H9 (cell line): ENCODE data around the gene EPHA3. TPM values are rescaled to one million over a fixed set of nuclear protein-coding genes. Genes with fewer than 3 reads are reported as not detected.

ENCODE experiments used
- DNase-seq: peaks from one replicate; pipeline ENCODE4 v3.0.0-alpha.2; 2017
- H2AFZ ChIP-seq: one replicate; pipeline ENCODE4 v1.6.1; 2013; ENCODE audit warnings: mild to moderate bottlenecking, low read length, control low read depth, moderate library complexity
- H2AK5ac ChIP-seq: 2 replicates; pipeline ENCODE4 v1.6.1; 2013; ENCODE audit warnings: low read length, control low read depth, mixed read lengths; ENCODE audit not compliant: insufficient read length
- H2BK120ac ChIP-seq: one replicate; pipeline ENCODE4 v1.6.1; 2013; ENCODE audit warnings: low read depth, mild to moderate bottlenecking, low read length, control low read depth, inconsistent platforms; ENCODE audit not compliant: poor library complexity, severe bottlenecking
- H2BK12ac ChIP-seq: 2 replicates; pipeline ENCODE4 v1.6.1; 2013; ENCODE audit warnings: low read length, control low read depth, mixed read lengths, low read depth; ENCODE audit not compliant: insufficient read length
- H2BK15ac ChIP-seq: 2 replicates; pipeline ENCODE4 v1.6.1; 2013; ENCODE audit warnings: low read depth, low read length, control low read depth
- H2BK20ac ChIP-seq: one replicate; pipeline ENCODE4 v1.6.1; 2013; ENCODE audit warnings: low read depth, mild to moderate bottlenecking, low read length, control low read depth, inconsistent platforms; ENCODE audit not compliant: poor library complexity, severe bottlenecking
- H2BK5ac ChIP-seq: 2 replicates; pipeline ENCODE4 v1.6.1; 2013; ENCODE audit warnings: low read length, control low read depth, mixed read lengths; ENCODE audit not compliant: insufficient read length
- H3K14ac ChIP-seq: 2 replicates; pipeline ENCODE4 v1.6.1; 2013; ENCODE audit warnings: low read length, control low read depth; ENCODE audit not compliant: insufficient read depth
- H3K18ac ChIP-seq: 2 replicates; pipeline ENCODE4 v1.6.1; 2013; ENCODE audit warnings: low read depth, mild to moderate bottlenecking, mixed read lengths, low read length, control low read depth; ENCODE audit not compliant: insufficient read length
- H3K23ac ChIP-seq: 2 replicates; pipeline ENCODE4 v1.6.1; 2013; ENCODE audit warnings: low read length, control low read depth, mixed read lengths, low read depth; ENCODE audit not compliant: insufficient read length
- H3K23me2 ChIP-seq: 2 replicates; pipeline ENCODE4 v1.6.1; 2013; ENCODE audit warnings: low read depth, mild to moderate bottlenecking, mixed read lengths, low read length, control low read depth; ENCODE audit not compliant: insufficient read length, poor library complexity, severe bottlenecking
- H3K27ac ChIP-seq: 2 replicates; pipeline ENCODE4 v1.5.1; 2013; ENCODE audit warnings: low read length, control low read depth, mixed read lengths, low read depth; ENCODE audit not compliant: insufficient read length
- H3K27me3 ChIP-seq: 2 replicates; pipeline ENCODE4 v1.6.1; 2013; ENCODE audit warnings: low read length, control low read depth, inconsistent platforms; ENCODE audit not compliant: insufficient read depth
- H3K4ac ChIP-seq: 2 replicates; pipeline ENCODE4 v1.6.1; 2013; ENCODE audit warnings: low read depth, mild to moderate bottlenecking, control low read depth, inconsistent platforms, low read length, moderate library complexity
- H3K4me1 ChIP-seq: 2 replicates; pipeline ENCODE4 v1.6.1; 2013; ENCODE audit warnings: low read length, control low read depth, inconsistent platforms; ENCODE audit not compliant: insufficient read depth
- H3K4me2 ChIP-seq: 2 replicates; pipeline ENCODE4 v1.6.1; 2013; ENCODE audit warnings: low read length, control low read depth, mixed read lengths; ENCODE audit not compliant: insufficient read length, insufficient read depth
- H3K56ac ChIP-seq: 2 replicates; pipeline ENCODE4 v1.6.1; 2013; ENCODE audit warnings: low read depth, mild to moderate bottlenecking, mixed read lengths, low read length, control low read depth; ENCODE audit not compliant: insufficient read length
- H3K79me1 ChIP-seq: 2 replicates; pipeline ENCODE4 v1.6.1; 2013; ENCODE audit warnings: low read depth, mild to moderate bottlenecking, moderate library complexity, low read length, control low read depth, inconsistent platforms; ENCODE audit not compliant: insufficient read depth, poor library complexity, severe bottlenecking
- H3K79me2 ChIP-seq: 2 replicates; pipeline ENCODE4 v1.6.1; 2013; ENCODE audit warnings: low read length, control low read depth, inconsistent platforms; ENCODE audit not compliant: insufficient read depth
- H3K9ac ChIP-seq: 2 replicates; pipeline ENCODE4 v1.6.1; 2013; ENCODE audit warnings: low read length, control low read depth, mixed read lengths; ENCODE audit not compliant: insufficient read length; ENCODE audit errors: extremely low read depth
- H3K9me3 ChIP-seq: one replicate; pipeline ENCODE4 v1.6.1; 2013; ENCODE audit warnings: low read depth, low read length, inconsistent platforms; ENCODE audit not compliant: control insufficient read depth
- H3T11ph ChIP-seq: one replicate; pipeline ENCODE4 v1.6.1; 2013; ENCODE audit warnings: mild to moderate bottlenecking, low read length, control low read depth, inconsistent platforms
- H4K20me1 ChIP-seq: one replicate; pipeline ENCODE4 v1.6.1; 2013; ENCODE audit not compliant: control insufficient read depth, insufficient read length, insufficient read depth
- H4K5ac ChIP-seq: 2 replicates; pipeline ENCODE4 v1.6.1; 2013; ENCODE audit warnings: low read depth, mild to moderate bottlenecking, mixed read lengths, low read length, control low read depth; ENCODE audit not compliant: insufficient read length
- H4K8ac ChIP-seq: replicated peaks from 2 replicates; pipeline ENCODE4 v1.6.1; 2013; ENCODE audit warnings: low read length, control low read depth, mixed read lengths, low read depth; ENCODE audit not compliant: insufficient read length
- H4K91ac ChIP-seq: 2 replicates; pipeline ENCODE4 v1.6.1; 2013; ENCODE audit warnings: low read depth, mild to moderate bottlenecking, moderate library complexity, mixed read lengths, low read length, control low read depth; ENCODE audit not compliant: insufficient read length
- H3K27ac Mint-ChIP-seq, 3 experiments: 2 replicates in 2 of 3; 3 replicates in 1 of 3; pipeline ENCODE4 v1.8.0; 2020 to 2021; ENCODE audit warnings: mixed read lengths in 3 of 3, mild to moderate bottlenecking in 1 of 3, moderate library complexity in 1 of 3
- H3K27me3 Mint-ChIP-seq: 2 replicates; pipeline ENCODE4 v1.8.0; 2021; ENCODE audit warnings: low read depth, mild to moderate bottlenecking, moderate library complexity, mixed read lengths
- H3K36me3 Mint-ChIP-seq, 3 experiments: 2 replicates in 2 of 3; 3 replicates in 1 of 3; pipeline ENCODE4 v1.8.0; 2020 to 2021; ENCODE audit warnings: low read depth in 3 of 3, mixed read lengths in 3 of 3; ENCODE audit not compliant: insufficient read depth in 1 of 3
- H3K4me1 Mint-ChIP-seq, 2 experiments: 2 replicates each; pipeline ENCODE4 v1.8.0; 2020; ENCODE audit warnings: mixed read lengths in 2 of 2
- H3K4me3 Mint-ChIP-seq, 2 experiments: 2 replicates in 1 of 2; 3 replicates in 1 of 2; pipeline ENCODE4 v1.8.0; 2020 to 2021; ENCODE audit warnings: mild to moderate bottlenecking in 2 of 2, mixed read lengths in 2 of 2, moderate library complexity in 1 of 2
- H3K9me3 Mint-ChIP-seq, 2 experiments: 2 replicates in 1 of 2; 3 replicates in 1 of 2; pipeline ENCODE4 v1.8.0; 2020; ENCODE audit warnings: mild to moderate bottlenecking in 2 of 2, mixed read lengths in 2 of 2, moderate library complexity in 1 of 2
- WGBS: extraction: QIAGEN DNeasy Blood & Tissue Kit; methylation state at CpG from one replicate; pipeline ENCODE4 v1.1.7; 2013; ENCODE audit warnings: missing lambda C conversion rate, low lambda C conversion rate, mixed read lengths; ENCODE audit not compliant: insufficient read length; ENCODE audit errors: extremely low coverage; 5-methylcytosine and 5-hydroxymethylcytosine counted together
- long read RNA-seq: library from polyadenylated mRNA; unstranded; transcript quantifications from one replicate; pipeline ENCODE4 v2.0.0, GENCODE V29; 2020
- total RNA-seq: library from RNA; stranded (reverse); gene quantifications from 2 replicates; pipeline ENCODE4 v1.2.1, GENCODE V29; 2021
- TF ChIP-seq, protein P1 (sequence below): fragments of 200-600 bp; sonication (generic); conservative IDR thresholded peaks from 3 replicates; pipeline ENCODE4 v1.8.0; 2021; ENCODE audit warnings: antibody characterized with exemption, mild to moderate bottlenecking

Gene EPHA3
- total RNA-seq = 0.59 and 0.66 TPM in 2 replicates
- long read RNA-seq, partial matches to known transcripts = 1 of 2 reads
- long read RNA-seq, other reads (novel, unspliced or antisense) = 1 of 2 reads

DNA sequence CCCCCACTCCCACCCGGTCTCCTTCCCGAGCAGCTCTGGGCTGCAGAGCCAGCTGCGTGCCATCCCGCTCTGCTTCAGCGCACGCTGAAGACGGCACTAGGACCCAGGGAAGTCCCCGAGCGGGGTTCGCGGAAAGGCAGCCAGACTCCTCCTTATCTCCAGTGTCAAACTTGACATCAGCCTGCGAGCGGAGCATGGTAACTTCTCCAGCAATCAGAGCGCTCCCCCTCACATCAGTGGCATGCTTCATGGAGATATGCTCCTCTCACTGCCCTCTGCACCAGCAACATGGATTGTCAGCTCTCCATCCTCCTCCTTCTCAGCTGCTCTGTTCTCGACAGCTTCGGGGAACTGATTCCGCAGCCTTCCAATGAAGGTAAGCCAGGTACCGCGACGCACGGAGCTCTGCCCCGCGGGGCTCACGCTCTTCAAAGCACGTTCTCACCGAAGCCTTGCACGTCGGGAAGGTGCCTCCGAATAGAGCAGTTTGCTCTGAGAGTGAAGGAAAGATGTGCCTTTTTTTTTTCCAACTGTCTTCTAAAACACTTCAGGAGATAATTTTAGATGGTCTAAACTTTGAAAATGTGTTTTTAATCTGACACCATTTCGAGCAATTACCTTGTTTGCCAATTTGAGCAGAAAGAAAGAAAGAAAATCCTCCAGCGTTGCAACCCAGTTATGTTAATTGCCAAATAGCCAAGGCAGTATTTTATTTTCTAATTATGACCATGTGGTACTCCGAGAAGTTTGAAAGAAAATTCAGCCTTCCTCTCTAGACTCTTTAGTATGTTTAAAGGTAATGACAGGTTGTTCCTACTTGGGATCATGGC, at the start of gene EPHA3:
Gene EPHA3 (plus strand): TSS at position 161 of the 830 bp plus-strand sequence. CDS start 128 bp downstream, at position 289.
- Histone ChIP-seq H4K91ac (no peak within 1 kb of the TSS), H3T11ph (no peak within 1 kb of the TSS), H2AFZ (no peak within 1 kb of the TSS), H3K23ac (no peak within 1 kb of the TSS), H3K4me2 (peak within 1 kb of the TSS; percentile 78), H3K9me3 (no peaks in the 10 kb centered on the region), H3K56ac (no peak within 1 kb of the TSS), H4K5ac (no peak within 1 kb of the TSS), H2BK5ac (no peak within 1 kb of the TSS), H2BK12ac (no peak within 1 kb of the TSS), H3K27me3 (peaks cover 3% of the 10 kb centered on the region; the same call in 1 of the 2 replicates), H3K9ac (no peak within 1 kb of the TSS), H4K8ac (no peak within 1 kb of the TSS), H2BK20ac (no peak within 1 kb of the TSS), H2BK15ac (no peak within 1 kb of the TSS), H3K4me1 (no peaks in the 10 kb centered on the region), H4K20me1 (no peaks in the 10 kb centered on the region), H3K18ac (no peak within 1 kb of the TSS), H3K27ac (no peak within 1 kb of the TSS), H3K23me2 (peaks cover 8% of the 10 kb centered on the region), H2AK5ac (no peak within 1 kb of the TSS), H3K14ac (no peak within 1 kb of the TSS), H3K79me1 (no peaks in the 10 kb centered on the region), H3K4ac (no peak within 1 kb of the TSS), H2BK120ac (no peak within 1 kb of the TSS), H3K79me2 (no peaks in the 10 kb centered on the region)
- Mint-ChIP-seq H3K36me3 (no peaks in the 10 kb centered on the region), H3K27ac (no peak within 1 kb of the TSS), H3K27me3 (no peaks in the 10 kb centered on the region; the same call in none of the 2 replicates), H3K9me3 (no peaks in the 10 kb centered on the region), H3K4me3 (peak within 1 kb of the TSS; percentile 64 to 77), H3K4me1 (peaks cover 15 to 16% of the 10 kb centered on the region in 2 experiments)
- peak; percentile 86 for DNase-seq
- TF ChIP-seq, protein P1, sequence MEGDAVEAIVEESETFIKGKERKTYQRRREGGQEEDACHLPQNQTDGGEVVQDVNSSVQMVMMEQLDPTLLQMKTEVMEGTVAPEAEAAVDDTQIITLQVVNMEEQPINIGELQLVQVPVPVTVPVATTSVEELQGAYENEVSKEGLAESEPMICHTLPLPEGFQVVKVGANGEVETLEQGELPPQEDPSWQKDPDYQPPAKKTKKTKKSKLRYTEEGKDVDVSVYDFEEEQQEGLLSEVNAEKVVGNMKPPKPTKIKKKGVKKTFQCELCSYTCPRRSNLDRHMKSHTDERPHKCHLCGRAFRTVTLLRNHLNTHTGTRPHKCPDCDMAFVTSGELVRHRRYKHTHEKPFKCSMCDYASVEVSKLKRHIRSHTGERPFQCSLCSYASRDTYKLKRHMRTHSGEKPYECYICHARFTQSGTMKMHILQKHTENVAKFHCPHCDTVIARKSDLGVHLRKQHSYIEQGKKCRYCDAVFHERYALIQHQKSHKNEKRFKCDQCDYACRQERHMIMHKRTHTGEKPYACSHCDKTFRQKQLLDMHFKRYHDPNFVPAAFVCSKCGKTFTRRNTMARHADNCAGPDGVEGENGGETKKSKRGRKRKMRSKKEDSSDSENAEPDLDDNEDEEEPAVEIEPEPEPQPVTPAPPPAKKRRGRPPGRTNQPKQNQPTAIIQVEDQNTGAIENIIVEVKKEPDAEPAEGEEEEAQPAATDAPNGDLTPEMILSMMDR = no peak
- WGBS = no CpG with 5 or more reads among the region's 32 CpGs
